HepG2 (cell line): ENCODE data around the gene SUPT4H1. TPM values are rescaled to one million over a fixed set of nuclear protein-coding genes. Genes with fewer than 3 reads are reported as not detected.

Experiments
- EED ChIP-seq: sonication (generic); formaldehyde crosslinking; IDR thresholded peaks from 2 replicates; pipeline ENCODE4 v1.5.0; 2020; ENCODE audit warnings: mild to moderate bottlenecking, missing genetic modification reagents
- EP300 ChIP-seq, 3 experiments: sonication (generic) in 1 of 3; formaldehyde crosslinking in 1 of 3; IDR thresholded peaks; 2 replicates each; pipeline versions ENCODE4 v1.5.1 to v1.6.1; 2011 to 2020; ENCODE audit warnings: low read depth in 2 of 3, low read length in 2 of 3, borderline replicate concordance in 1 of 3, improper control_type of control experiment in 1 of 3, mild to moderate bottlenecking in 1 of 3, missing genetic modification reagents in 1 of 3, moderate library complexity in 1 of 3
- GABPA ChIP-seq, 2 experiments: IDR thresholded peaks; 2 replicates each; pipeline ENCODE4 v1.6.1; 2011 to 2016; ENCODE audit warnings: low read depth in 2 of 2, low read length in 1 of 2, missing biosample characterization in 1 of 2, missing genetic modification characterization in 1 of 2
- GLI4 ChIP-seq: sonication (generic); formaldehyde crosslinking; IDR thresholded peaks from 2 replicates; pipeline ENCODE4 v1.5.1; 2020; ENCODE audit warnings: missing genetic modification reagents, mild to moderate bottlenecking, moderate library complexity, borderline replicate concordance
- HOXA9 ChIP-seq: sonication (generic); formaldehyde crosslinking; IDR thresholded peaks from 2 replicates; pipeline ENCODE4 v1.8.1; 2022; ENCODE audit warnings: missing genetic modification reagents, mild to moderate bottlenecking, moderate library complexity, borderline replicate concordance
- SMAD9 ChIP-seq: sonication (generic); formaldehyde crosslinking; IDR thresholded peaks from 2 replicates; pipeline ENCODE4 v1.5.1; 2020; ENCODE audit warnings: mild to moderate bottlenecking, missing genetic modification reagents
- ZBTB3 ChIP-seq: sonication (generic); formaldehyde crosslinking; IDR thresholded peaks from 2 replicates; pipeline ENCODE4 v1.4.0; 2020; ENCODE audit warnings: low read depth, mild to moderate bottlenecking, moderate library complexity, missing genetic modification reagents, borderline replicate concordance
- ZBTB43 ChIP-seq: sonication (generic); formaldehyde crosslinking; conservative IDR thresholded peaks from 2 replicates; pipeline ENCODE4 v1.4.0; 2020; ENCODE audit warnings: missing genetic modification reagents
- ZNF232 ChIP-seq: sonication (generic); formaldehyde crosslinking; IDR thresholded peaks from 2 replicates; pipeline ENCODE4 v1.4.0; 2020; ENCODE audit warnings: missing genetic modification reagents, borderline replicate concordance
- ZNF280D ChIP-seq: sonication (generic); formaldehyde crosslinking; IDR thresholded peaks from 2 replicates; pipeline ENCODE4 v1.5.1; 2020; ENCODE audit warnings: mild to moderate bottlenecking, missing genetic modification reagents
- ZNF776 ChIP-seq: sonication (generic); formaldehyde crosslinking; IDR thresholded peaks from 2 replicates; pipeline ENCODE4 v1.4.0; 2020; ENCODE audit warnings: mild to moderate bottlenecking, missing genetic modification reagents
- ZNF782 ChIP-seq: sonication (generic); formaldehyde crosslinking; IDR thresholded peaks from 2 replicates; pipeline ENCODE4 v1.4.0; 2020; ENCODE audit warnings: missing genetic modification reagents, mild to moderate bottlenecking, borderline replicate concordance
- polyA plus RNA-seq, 8 experiments: library from polyadenylated mRNA; depleted of rRNA in 3 of 8; stranded (reverse) in 7 of 8; unstranded in 1 of 8; fragments of >200 nt; fragmentation: Illumina TruSeq in 4 of 8; extraction: Trizol in 4 of 8; gene quantifications; 2 replicates each; pipeline versions ENCODE4 v1.2.1 to v1.2.3, GENCODE V29; 2011 to 2016; ENCODE audit warnings: low read depth in 4 of 8, missing spikeins in 1 of 8, mixed read lengths in 1 of 8; ENCODE audit not compliant: insufficient read depth in 1 of 8
- total RNA-seq, 5 experiments: library from RNA; depleted of rRNA; stranded (reverse); fragments of >200 nt; fragmentation: Illumina TruSeq; extraction: Trizol; gene quantifications; 2 replicates each; pipeline ENCODE4 v1.2.3, GENCODE V29; 2016; ENCODE audit warnings: low read depth in 1 of 5
- TF ChIP-seq, protein P1 (sequence below): IDR thresholded peaks from 2 replicates; pipeline ENCODE4 v1.6.1; 2016; ENCODE audit warnings: low read depth

SUPT4H1 gene
- total and polyA plus RNA-seq, 2 of the 13 experiments (the other 11 are each of a cell fraction or from before 2014, with no cell fraction given), result 155 to 244 TPM

DNA sequence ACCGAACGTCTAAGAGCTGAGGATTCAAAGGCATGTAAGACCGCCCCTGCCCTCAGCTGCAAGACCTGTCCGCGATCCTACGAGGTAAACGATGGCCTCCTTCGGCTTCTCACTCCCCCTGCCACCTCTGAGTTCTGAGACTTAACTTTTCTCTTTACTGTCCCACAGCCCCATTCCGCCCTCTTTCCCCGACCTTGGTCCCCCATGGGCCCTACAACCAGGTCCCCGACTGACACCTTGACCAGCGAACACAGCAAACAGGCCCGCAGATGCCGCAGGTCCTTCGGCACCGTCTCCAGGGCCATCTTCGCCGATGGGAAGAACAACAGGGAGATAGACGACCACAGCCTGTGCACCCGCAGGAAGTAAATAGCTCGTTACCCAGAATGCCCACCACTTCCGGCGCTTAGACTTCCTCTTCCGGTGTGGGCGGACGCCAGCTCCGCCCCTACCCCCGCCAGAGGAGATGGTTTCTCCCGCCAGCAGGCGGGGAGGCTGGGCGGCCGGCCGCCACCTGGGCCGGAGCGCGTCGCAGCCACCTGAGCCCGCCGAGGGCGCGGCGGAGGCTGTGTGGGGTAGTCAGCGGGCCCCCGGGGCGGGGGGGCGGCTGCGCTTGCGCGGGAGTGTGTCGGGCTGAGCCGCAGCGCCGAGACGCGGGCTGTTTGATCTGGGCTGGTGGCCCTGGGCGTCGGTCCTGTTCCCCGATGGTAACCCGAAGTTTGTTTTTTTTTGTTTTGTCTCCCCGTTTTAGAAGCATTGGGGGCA is at the start of gene SUPT4H1 (continued):
- TF ChIP-seq ZNF280D (CRISPR knock-in tag), result peak; percentile 80
- no peak; the same call in 1 of the 2 replicates for TF ChIP-seq SMAD9
- peak; percentile 40; the same call in 1 of the 2 replicates for TF ChIP-seq EED
- peak; percentile 91 for TF ChIP-seq GLI4 (CRISPR knock-in tag)
- peak; percentile 90; the same call in 1 of the 2 replicates for TF ChIP-seq ZNF782 (CRISPR knock-in tag)
- TF ChIP-seq ZBTB3 (CRISPR knock-in tag), result peak; percentile 79; the same call in 1 of the 2 replicates
- peak in 1 of 2 experiments; percentile 72; a peak in 2 of 4 replicates for TF ChIP-seq EP300 (IDR thresholded peaks at IDR 0.05; ENCODE audit: low read depth in 2 of 2, low read length in 2 of 2)
- no peak; the same call in 1 of the 2 replicates for TF ChIP-seq EP300 (CRISPR knock-in tag; IDR thresholded peaks at IDR 0.05; ENCODE audit: borderline replicate concordance)
- TF ChIP-seq GABPA (IDR thresholded peaks at IDR 0.05; ENCODE audit: low read depth, low read length), result peak; percentile 99
- TF ChIP-seq GABPA (CRISPR knock-in tag; IDR thresholded peaks at IDR 0.05; ENCODE audit: low read depth), result peak; percentile 98
- TF ChIP-seq ZBTB43 (CRISPR knock-in tag), result peak; percentile 81; the same call in 1 of the 2 replicates
- TF ChIP-seq, protein P1, sequence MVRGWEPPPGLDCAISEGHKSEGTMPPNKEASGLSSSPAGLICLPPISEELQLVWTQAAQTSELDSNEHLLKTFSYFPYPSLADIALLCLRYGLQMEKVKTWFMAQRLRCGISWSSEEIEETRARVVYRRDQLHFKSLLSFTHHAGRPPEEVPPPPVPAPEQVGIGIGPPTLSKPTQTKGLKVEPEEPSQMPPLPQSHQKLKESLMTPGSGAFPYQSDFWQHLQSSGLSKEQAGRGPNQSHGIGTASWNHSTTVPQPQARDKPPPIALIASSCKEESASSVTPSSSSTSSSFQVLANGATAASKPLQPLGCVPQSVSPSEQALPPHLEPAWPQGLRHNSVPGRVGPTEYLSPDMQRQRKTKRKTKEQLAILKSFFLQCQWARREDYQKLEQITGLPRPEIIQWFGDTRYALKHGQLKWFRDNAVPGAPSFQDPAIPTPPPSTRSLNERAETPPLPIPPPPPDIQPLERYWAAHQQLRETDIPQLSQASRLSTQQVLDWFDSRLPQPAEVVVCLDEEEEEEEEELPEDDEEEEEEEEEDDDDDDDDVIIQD (CRISPR knock-in tag), result no peak; the same call in 1 of the 2 replicates
- TF ChIP-seq ZNF232 (CRISPR knock-in tag), result peak; percentile 91
- TF ChIP-seq ZNF776, result peak; percentile 76; the same call in 1 of the 2 replicates
- TF ChIP-seq HOXA9 (CRISPR knock-in tag), result peak; percentile 77
